OCI-LY3 (cell line): ENCODE measurements around the gene S100A10.

Experiments
- H2AFZ ChIP-seq: fragments of 200-600, 300-600 bp; shearing (Covaris generic); 2 replicates; pipeline ENCODE4 v1.6.0; 2014; ENCODE audit warnings: antibody characterized with exemption, low read depth, low read length
- H3K27ac ChIP-seq: fragments of 200-600, 300-600 bp; sonication (generic); 2 replicates; pipeline ENCODE4 v1.5.1; 2014; ENCODE audit warnings: mild to moderate bottlenecking, low read length, moderate library complexity, mixed read lengths
- H3K27me3 ChIP-seq: fragments of 200-600, 300-600 bp; sonication (generic); 2 replicates; pipeline ENCODE4 v1.6.1; 2014; ENCODE audit warnings: low read depth, low read length, mixed read lengths
- H3K36me3 ChIP-seq: fragments of 200-600, 300-600 bp; sonication (generic); replicated peaks from 2 replicates; pipeline ENCODE3; 2014; ENCODE audit warnings: low read depth, low read length, mixed read lengths
- H3K4me1 ChIP-seq: fragments of 300-600, 200-600 bp; sonication (generic); 2 replicates; pipeline ENCODE4 v1.6.1; 2014; ENCODE audit warnings: low read length, mixed read lengths
- H3K4me2 ChIP-seq: fragments of 200-600, 300-600 bp; sonication (generic); 2 replicates; pipeline ENCODE4 v1.6.1; 2014; ENCODE audit warnings: low read length, mixed read lengths
- H3K4me3 ChIP-seq: fragments of 300-600, 200-600 bp; sonication (generic); 2 replicates; pipeline ENCODE4 v1.5.1; 2014; ENCODE audit warnings: antibody characterized with exemption, mild to moderate bottlenecking, low read length, moderate library complexity
- H3K79me2 ChIP-seq: fragments of 300-600, 200-600 bp; shearing (Covaris generic); 2 replicates; pipeline ENCODE4 v1.6.1; 2014; ENCODE audit warnings: mild to moderate bottlenecking, low read length, mixed read lengths
- H3K9ac ChIP-seq: fragments of 300-600, 200-600 bp; shearing (Covaris generic); 2 replicates; pipeline ENCODE4 v1.6.0; 2014; ENCODE audit warnings: mild to moderate bottlenecking, low read length, moderate library complexity
- H3K9me3 ChIP-seq: fragments of 200-600, 300-600 bp; shearing (Covaris generic); 2 replicates; pipeline ENCODE4 v1.6.1; 2014; ENCODE audit warnings: low read length, mixed read lengths; ENCODE audit not compliant: insufficient read depth
- H4K20me1 ChIP-seq: fragments of 200-600, 300-600 bp; sonication (generic); 2 replicates; pipeline ENCODE4 v1.6.1; 2016; ENCODE audit warnings: low read length, mixed read lengths; ENCODE audit not compliant: insufficient read depth
- CTCF ChIP-seq: fragments of 200-600, 300-600 bp; sonication (generic); IDR thresholded peaks from 2 replicates; pipeline ENCODE4 v1.5.1; 2014; ENCODE audit warnings: antibody characterized with exemption, low read length, low read depth
- EZH2phosphoT487 ChIP-seq: fragments of 200-600 bp; shearing (Covaris generic); IDR thresholded peaks from 2 replicates; pipeline ENCODE4 v1.6.1; 2018; ENCODE audit warnings: antibody characterized with exemption, mixed run types, low read depth

The S100A10 gene

DNA sequence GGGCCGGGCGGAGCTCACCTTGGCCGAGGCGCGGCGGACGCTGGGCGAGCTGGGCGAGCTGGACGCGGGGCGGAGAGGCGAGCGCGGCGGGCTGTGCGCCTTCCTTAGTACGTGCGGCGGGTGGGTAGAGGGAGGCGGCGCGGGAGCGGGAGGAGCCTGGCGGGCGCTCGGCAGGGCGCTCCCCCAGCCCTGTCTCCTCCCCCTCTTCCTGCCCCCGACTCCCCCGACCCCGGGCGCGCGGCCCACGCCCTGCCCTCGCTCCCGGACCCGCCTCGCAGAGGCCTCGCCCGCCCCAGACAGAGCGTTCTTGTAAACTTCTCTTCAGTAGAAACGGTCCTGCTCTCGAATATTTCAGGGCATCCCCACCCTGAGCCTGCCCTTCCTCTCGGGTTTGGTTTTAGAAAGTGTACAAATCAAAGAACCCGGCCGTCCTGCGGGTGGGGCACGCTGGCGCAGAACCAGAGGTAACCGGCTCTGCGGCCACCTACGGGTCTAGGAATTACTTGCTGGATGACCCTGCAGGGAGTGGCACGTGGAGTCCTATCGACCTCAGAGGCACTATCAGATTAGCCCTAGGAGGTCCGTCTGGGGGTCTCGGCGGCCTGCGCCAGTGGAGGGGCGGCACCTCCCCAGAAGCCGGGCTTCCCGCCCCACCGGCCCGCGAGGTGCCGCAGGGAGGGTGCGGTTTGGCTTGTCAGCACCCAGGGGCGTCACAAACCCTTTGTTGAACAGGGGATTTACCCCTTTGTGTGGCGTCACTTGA, at the start of gene S100A10:
Gene S100A10 (minus strand): TSS at position 126 of the 763 bp plus-strand sequence. CDS start 7,629 bp downstream, outside the sequence.
- peak within 1 kb of the TSS; percentile 86 for H3K4me3 ChIP-seq
- TF ChIP-seq EZH2phosphoT487, result no peak
- TF ChIP-seq CTCF, result no peak
- no peaks in the 10 kb centered on the region for H3K36me3 ChIP-seq
- H3K9me3 ChIP-seq, result no peaks in the 10 kb centered on the region
- peaks cover 28% of the 10 kb centered on the region for H3K4me1 ChIP-seq
- H3K4me2 ChIP-seq, result peak within 1 kb of the TSS; percentile 96
- peak within 1 kb of the TSS; percentile 90 for H2AFZ ChIP-seq
- H3K27ac ChIP-seq, result peak within 1 kb of the TSS; percentile 13; the same call in 1 of the 2 replicates
- peaks cover 59% of the 10 kb centered on the region for H3K27me3 ChIP-seq
- peaks cover 31% of the 10 kb centered on the region; the same call in 1 of the 2 replicates for H4K20me1 ChIP-seq
- H3K79me2 ChIP-seq, result peaks cover 11% of the 10 kb centered on the region; the same call in 1 of the 2 replicates
- H3K9ac ChIP-seq, result peak within 1 kb of the TSS; percentile 78

DNA sequence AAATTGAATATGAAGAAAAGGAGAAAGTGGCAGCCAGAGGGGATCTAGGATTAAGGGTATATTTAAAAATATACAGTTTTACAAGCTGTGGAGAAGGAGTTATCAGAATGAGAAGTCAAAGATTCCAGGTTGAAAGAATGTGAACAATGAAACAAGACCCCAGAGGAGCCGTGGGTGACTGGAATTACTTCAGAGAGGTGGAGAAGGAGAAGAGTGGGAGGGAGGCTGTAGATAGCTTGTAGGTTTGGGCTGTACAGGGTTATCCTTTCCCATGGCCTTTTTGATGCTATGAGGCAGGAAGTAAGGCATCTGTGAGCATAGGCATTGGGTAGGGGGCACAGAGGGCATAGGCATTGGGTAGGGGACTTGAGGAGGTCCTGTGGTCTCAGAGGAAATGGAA, 48.4 kb upstream of the S100A10 start:
- no peak overlapping the region for H2AFZ ChIP-seq
- no peak overlapping the region for H3K4me3 ChIP-seq
- TF ChIP-seq CTCF, result no peak
- TF ChIP-seq EZH2phosphoT487, result no peak
- no peaks in the 10 kb centered on the region for H3K9me3 ChIP-seq
- no peak overlapping the region for H3K9ac ChIP-seq
- no peaks in the 10 kb centered on the region for H3K36me3 ChIP-seq
- H3K79me2 ChIP-seq, result no peaks in the 10 kb centered on the region
- H3K27ac ChIP-seq, result no peak overlapping the region
- peaks cover 10% of the 10 kb centered on the region for H3K4me1 ChIP-seq
- peaks cover 44% of the 10 kb centered on the region for H3K27me3 ChIP-seq
- no peaks in the 10 kb centered on the region for H4K20me1 ChIP-seq
- no peak overlapping the region for H3K4me2 ChIP-seq

DNA sequence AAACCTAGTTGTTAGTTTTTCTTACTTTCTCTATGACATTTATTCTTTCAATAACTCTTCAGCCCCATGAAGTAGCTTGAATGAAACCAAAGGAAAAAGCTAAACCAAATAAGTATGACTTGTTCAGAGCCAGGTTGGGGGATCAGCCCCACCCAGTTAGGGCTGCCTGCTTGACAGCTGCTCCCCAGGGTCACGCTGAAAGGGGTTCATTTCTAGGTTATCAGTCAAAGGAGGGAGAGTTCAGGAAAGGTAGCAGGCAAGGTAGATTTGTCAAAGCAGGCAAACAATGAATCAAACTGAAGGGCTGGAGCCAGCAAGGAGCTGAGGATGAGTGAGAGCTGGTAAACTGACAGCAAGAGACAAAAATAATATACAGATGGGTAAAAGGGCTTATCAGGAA, 46.2 kb upstream of the S100A10 start:
- no peak for TF ChIP-seq EZH2phosphoT487
- Histone ChIP-seq H3K36me3 (no peaks in the 10 kb centered on the region), H4K20me1 (no peaks in the 10 kb centered on the region), H3K9ac (no peak overlapping the region), H3K79me2 (no peaks in the 10 kb centered on the region), H3K9me3 (no peaks in the 10 kb centered on the region), H3K27me3 (peaks cover 43% of the 10 kb centered on the region), H3K27ac (no peak overlapping the region), H3K4me3 (no peak overlapping the region), H2AFZ (no peak overlapping the region), H3K4me2 (no peak overlapping the region), H3K4me1 (peaks cover 27% of the 10 kb centered on the region)

DNA sequence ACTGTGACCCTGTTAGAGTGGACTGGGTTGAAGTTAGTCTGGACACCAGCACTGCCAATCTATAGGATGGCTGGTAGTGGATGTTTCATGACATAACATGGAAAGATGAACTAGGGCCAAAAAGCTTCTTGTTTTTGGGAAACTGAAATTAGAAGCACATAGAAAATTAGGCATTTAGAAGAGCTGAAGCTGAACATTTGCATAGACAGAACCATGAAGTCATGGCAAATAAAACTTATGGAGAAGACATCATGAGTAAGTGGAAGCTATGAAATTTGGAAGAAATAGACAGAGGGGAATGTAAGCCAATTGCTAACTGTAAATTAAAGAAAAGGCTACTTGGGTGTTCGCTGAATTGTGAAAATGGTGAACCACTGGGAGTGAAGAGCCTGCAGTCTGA, 45.8 kb upstream of the S100A10 start:
- Histone ChIP-seq H3K79me2 (no peaks in the 10 kb centered on the region), H3K9ac (no peak overlapping the region), H3K4me1 (peaks cover 32% of the 10 kb centered on the region), H3K36me3 (no peaks in the 10 kb centered on the region), H3K4me2 (no peak overlapping the region), H3K27me3 (peaks cover 40% of the 10 kb centered on the region), H3K9me3 (no peaks in the 10 kb centered on the region), H2AFZ (no peak overlapping the region), H3K27ac (no peak overlapping the region), H4K20me1 (no peaks in the 10 kb centered on the region), H3K4me3 (no peak overlapping the region)
- TF ChIP-seq EZH2phosphoT487 (no peak), CTCF (no peak)
